EH (cell line): Measurements from ENCODE around the gene SIGLEC1.
A peak's percentile ranks its signal among the peaks of the same experiment; 100 is the strongest.

Experiments used
- DNase-seq: peaks from one replicate; pipeline ENCODE4 v3.0.0-alpha.2; 2015; ENCODE audit warnings: low read depth

SIGLEC1 gene

GRCh38 chr20:3701061-3701998, 11.1 kb downstream of the SIGLEC1 start:
- no peak for DNase-seq

DNA sequence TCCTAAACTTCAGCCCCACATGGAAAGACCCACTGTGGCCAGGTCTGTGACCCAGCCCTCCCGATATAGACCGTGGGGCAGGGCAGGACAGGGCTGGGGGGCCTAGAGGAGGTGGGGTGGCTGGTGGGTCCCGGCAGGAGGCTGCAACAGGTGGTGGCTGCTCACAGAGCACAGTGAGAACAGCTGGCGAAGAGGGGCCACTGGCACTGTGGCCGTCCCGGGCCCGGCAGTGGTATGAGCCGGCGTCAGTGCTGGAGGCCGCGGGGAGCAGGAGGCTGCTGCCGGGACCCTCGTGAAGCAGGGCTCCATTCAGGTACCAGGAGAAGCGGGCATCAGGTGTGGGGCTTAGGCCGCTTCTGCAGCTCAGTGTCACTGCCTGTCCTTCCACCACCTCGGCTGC, 13.4 kb downstream of the SIGLEC1 start:
- DNase-seq, result no peak

DNA sequence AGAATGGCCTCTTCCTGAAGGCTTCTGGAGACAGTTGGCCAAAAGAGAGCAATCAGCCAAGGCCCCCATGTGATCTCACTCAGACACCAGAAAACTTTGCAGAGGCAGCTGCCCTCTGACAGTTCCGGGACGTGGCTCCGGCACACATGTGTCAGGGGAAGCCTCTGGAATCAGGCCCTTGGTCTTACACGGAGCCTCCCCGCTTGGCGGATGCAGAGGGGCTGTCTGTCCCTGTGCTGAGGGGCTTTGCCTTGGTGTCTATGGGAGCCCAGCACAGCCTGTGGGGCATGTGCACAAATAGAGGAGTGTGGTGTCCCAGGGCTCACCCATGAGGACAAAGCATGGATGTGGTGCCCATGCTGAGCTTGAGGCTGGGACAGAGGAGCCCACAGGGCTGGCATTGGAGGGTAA, 13.8 kb downstream of the SIGLEC1 start:
- no peak for DNase-seq

DNA sequence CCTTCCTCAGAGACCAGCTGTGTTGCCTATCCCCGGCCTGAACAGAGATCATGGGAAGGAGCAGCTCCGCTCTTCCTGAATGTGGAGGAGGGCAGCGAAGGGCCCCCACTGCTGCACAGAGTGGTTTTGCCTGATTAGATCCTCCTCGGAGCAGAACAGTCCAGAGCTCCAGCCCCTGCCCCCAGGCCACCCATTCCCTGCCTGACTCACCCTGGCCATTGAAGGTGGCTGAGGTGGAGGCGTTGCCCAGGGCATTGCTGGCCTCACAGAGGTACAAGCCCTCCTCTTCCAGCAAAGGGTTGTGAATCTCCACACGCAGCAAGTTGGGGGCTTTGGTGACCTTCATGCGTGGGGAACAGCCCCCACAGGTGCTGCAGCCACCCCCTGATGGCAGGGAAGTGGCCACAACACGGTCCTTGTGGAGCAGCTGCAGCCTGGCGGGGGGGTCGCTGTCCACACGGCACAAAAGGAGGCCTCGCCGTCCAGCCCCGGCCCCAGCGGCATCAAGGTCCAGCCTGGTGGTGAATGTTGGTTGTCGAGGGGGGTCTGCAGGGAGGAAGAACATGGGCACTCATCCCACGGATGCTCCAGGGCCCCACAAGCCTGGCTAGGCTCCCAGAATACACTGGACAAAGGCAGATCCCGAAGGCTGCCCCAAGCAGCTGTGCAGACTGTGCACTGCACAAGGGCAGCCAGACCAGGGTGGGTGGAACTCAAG, 14.7 kb downstream of the SIGLEC1 start:
- DNase-seq, result no peak

DNA sequence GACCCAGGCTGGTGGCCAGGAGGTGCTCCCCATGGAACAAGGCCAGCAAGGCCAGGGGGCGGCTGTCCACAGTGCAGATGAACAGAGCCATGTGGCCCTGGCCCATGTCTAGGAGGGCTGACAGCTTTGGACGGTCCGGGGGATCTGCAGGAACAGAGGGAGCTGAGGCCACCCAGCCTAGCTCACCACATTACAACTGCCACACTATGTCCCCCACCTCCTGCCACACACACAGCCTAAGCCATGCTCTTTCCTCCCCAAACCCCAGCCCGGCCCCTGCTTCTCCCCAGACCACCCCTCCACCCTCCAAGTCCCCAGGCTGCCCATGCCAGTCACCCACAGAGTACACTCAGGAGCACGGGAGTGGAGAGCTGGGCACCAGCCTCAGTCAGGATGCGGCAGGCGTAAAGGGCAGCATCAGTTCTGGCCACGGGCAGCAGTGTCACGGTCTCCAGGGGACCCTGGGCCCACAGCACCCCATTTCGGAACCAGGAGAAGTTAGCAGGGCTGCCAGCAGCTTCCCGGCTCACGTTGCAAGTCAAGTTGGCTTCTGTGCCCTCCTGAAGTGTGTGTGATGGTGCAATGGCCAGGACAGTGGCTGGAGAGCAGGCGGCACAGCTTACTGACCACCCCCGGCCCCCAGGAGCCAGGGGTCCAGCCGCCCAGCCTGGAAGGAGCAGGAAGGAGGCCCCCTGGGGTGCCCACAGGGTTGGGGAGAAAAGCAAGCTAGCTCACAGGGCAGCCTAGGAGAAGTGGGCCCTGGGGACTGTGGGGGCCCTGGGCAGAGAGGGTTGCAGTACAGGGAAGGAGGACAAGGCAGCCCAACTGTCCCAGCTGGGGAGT, 15.4 kb downstream of the SIGLEC1 start:
- no peak for DNase-seq

- no peak for DNase-seq
Measured at GRCh38 chr20:3696200-3696599, 16.2 kb downstream of the SIGLEC1 start.

DNA sequence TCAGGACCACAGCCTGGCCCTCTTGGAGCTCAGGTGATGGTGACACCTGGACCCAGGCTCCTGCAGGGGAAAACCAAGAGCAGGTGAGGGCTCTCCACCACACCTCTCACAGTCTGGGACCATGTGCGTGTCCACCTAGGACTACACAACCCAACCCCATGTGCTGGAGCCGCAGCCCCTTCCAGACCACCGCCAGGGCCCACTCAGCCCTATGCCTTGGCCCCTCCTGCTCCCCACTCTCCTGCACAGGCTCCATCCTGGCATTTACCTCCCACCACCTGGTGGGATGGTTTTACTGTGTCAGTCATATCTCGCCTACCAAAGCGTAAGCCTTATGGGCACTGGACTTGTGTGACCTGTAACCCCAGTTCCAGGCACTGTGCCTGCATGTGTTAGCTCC, 17.5 kb downstream of the SIGLEC1 start:
- no peak for DNase-seq

DNA sequence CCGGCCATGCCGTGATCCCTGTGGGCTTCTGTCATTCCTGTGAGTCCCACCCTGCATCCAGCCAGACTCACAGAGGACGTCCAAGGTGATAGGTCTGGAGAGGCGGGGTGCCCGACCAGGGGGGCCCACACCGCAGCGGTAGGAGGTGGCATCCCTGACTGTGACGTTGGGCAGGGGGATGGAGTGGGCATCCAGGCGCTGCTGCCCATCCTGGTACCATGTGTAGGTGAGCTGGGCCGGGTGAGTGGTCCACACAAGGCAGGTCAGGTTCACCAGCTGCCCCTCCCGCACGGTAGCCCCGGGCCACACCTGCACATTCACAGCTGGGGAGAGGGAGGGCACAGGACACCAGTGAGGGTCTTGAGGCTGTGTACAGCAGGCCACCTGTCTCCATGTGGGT, 19.0 kb downstream of the SIGLEC1 start:
- DNase-seq, result no peak

GRCh38 chr20:3692706-3693294, 19.6 kb downstream of the SIGLEC1 start:
- DNase-seq, result no peak

DNA sequence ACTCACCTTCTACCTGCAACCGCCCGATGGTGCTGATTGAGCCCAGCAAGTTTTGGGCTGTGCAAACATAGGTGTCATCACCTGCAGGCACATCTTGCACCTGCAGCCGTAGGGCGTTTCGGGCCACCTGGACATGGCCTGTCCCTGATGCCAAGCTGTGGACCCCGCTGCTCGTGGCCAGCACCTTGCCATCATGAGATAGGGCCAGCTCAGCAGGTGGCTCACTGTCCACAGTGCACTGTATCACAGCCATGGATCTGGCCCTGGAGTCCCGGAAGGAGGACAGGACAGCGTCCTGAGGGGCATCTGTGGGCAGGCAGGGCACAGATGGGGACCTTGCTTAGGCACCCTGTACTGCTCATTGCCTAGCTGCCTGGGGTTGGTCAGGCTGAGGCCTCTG, 20.5 kb downstream of the SIGLEC1 start:
- no peak for DNase-seq

DNA sequence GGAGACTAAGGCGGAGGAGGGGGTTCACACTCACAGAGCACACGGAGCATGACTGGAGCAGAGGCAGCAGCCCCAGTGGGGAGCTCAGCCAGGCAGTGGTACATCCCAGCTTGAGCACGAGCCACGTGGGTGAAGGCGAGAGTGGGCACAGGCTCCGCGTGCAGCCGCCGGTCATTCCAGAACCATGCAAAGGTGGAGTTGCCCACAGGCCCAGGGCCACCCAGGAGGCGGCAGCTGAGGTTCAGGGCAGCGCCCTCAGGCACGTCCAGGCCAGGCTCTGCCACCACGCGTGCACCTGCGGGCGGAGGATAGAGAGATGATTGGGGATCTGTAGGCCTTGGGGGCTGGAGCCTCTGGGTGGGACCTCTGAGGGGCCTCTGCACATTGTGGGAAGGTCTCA, 21.1 kb downstream of the SIGLEC1 start:
- no peak for DNase-seq

DNA sequence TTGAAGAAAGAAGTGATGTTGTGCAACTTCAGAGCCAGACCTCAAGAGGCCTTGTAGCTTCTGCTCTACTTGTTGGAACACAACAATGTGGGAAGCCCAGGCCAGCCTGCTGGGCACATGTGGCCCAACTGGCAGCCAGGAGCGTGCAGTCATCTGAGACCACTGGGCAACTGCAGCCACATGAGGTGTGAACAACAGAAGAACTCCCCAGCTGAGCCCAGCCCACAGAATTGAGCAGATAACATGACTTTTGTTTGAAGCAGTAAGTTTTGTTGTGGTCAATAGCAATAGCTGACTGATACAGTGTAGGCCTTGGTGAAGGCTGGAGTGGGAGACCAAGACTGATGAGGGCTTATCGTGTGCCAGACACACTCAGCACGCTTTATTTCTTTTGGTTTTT, 22.0 kb downstream of the SIGLEC1 start:
- DNase-seq, result no peak

DNA sequence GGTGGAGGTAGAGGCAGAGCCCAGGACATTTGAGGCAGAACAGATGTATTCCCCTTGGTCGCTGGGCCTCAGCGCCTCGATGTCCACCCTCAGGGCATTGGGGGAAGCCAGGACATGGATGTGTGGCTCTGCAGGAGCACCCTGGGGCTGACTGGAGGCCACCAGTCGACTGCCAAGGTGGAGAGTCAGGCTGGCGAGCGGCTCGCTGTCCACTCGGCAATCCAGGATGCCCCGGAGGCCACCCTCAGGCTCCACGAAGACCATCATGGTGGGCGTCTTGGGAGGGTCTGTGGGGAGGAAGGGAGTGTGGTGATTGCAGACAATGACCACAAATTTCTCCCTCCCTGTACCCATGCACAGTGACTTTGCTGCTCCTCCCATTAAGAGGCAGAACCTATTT, 22.4 kb downstream of the SIGLEC1 start:
- DNase-seq, result no peak

DNA sequence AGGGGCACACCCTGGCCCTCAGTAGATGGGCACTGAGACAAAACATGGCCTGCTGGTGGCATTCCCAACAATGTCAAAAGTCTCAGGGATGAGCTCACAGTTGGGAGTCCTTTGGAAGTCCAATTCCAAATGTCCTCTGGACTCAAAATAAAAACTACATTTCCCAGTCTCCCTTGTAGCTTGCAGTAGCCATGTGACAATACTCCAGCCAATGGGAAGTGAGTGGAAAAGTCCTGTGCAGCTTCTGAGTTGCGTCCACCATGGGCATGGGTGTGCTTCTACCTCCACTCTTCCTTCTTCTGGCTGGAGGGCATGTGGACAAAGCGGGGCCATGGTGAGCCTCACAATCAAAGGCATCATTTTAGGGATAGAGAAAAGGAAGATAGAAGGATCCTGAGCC, 24.7 kb downstream of the SIGLEC1 start:
- peak; percentile 83 for DNase-seq

DNA sequence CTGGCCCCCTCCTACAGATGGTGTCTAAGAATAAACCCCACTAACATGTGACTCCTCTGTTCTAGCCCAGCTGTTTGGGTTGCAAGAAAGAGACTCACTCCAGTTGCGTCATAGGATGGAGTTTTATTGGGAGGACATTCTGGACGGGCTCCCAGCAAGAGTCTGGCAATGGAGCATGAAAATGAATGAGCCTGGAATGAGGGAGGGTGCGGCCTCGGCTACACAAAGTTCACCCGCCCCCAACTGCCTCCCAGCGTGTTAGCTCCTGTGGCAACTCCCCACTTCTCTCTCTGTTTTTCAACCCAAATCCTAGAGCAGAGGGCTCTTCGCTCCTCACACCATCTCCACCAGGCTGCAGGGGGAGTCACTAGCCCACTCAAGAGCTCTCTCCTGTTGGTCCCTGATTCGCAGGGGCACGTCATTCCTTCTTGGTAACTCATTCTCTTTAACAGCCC, 25.5 kb downstream of the SIGLEC1 start:
- DNase-seq, result peak; percentile 97

DNA sequence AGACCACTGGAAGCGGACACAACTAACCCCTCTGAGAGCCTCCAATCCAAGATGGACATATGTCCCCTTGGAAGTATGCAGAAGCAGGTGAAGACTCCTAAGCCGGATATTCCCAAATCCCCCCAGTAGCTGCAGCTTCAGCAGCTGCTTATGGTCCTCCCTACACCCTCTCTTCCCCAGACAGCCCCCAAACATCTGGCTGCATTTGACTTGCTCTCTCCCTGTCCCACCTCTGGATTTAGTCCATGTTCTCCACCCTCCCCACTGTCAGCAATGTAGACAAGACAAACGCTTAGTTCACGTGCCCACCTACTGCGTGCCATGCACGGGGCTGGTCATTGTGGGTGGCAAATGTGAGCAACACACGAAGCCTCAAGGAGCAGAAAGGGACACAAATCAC, 26.0 kb downstream of the SIGLEC1 start:
- DNase-seq, result no peak

DNA sequence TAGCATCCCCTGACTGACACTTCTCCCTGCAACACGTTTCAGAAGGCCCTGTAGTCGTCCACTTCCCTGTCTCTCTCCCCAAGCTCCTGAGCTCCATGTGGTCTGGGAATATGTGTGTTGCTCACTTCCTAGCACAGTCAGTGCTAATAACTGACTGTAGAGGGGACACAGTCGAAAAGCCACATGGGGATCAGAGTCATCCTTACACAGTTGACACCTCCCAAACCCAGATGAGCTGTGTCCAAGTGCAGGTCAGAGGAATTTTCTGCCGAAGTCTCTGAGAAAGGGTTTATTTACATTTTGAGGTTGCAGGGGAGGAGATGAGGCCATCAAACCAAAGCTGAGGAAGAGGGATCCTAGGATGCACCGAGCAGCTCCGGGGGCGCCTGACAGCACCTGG, 27.1 kb downstream of the SIGLEC1 start:
- peak; percentile 41 for DNase-seq

DNA sequence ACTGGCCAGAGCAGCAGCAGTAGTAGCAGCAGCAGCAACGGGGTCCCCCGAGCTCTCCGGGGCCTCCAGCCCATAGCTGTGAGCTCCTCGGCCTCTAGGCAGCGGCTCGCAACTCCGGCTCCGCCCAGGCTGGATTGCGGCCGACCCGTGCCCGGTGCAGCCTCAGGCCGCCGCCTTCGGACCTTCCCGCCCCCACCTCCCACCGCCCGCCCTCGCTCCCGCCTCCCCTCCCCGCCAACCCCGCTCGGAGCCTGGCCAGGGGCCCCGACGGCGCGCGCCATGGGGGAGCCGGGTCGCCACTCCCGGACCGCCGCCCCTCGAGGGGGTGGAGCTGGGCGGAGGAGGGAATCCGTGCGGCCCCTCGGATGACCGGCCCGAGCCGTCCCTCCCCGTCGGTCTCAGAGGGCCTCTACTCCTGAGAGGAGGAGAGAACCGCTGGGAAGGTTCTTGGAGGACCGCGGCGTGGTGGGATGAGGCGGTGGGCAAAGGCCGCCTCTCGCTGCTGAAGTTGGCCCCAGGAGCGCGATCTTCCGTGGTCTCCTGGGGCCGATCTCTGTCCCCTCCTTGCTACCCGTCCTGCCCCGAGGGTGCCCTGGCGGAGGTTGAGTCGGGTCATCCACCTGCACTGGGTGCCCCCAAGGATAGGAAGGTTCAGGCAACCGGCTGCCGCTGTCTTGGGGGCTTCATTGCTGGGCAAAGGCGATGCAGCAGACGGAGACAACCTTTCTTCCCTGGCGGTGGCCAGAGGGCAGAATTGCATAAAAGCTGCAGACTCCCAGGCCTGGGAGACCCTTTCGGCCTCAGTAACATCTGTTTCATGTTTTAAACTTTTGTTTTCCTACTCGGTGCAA, 30.2 kb downstream of the SIGLEC1 start, which contains the start of gene ADAM33:
ADAM33 (minus strand) TSS at position 80 of the 851 bp plus-strand sequence; CDS start at position 74, 6 bp downstream.
- DNase-seq, result peak; percentile 57

DNA sequence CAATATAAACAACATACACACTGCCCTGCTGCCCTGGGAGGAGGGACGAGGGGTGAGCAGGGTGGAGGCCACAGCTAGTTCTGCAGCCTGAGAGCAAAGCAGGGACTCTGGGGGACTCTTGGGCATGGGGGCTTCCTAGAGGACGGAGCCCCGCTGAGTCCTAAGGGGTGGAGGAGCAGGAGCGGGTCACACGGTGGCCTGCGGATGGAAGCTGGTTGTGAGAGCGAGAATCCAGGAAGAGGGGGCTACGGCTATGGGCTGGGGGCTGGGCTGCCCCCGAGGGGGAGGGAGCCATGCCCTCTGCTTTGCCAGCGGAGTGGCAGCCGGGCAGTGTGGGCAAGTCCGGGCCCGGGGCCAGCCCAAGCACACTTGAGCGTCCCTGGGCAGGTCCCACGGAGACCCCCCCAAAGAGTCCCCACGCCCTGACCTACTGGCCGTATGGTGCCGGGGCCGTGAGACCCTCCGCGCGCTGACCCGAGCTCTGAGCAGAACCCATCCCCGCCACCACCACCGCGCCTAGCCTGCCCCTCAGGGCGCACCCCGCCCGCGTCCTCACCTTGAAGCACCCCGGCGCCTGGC, 31.0 kb downstream of the SIGLEC1 start:
- no peak for DNase-seq

GRCh38 chr20:3680701-3681351, 31.6 kb downstream of the SIGLEC1 start:
- no peak for DNase-seq
